ENCODE data around the gene TMCC3. TPM values are rescaled to one million over a fixed set of nuclear protein-coding genes. Genes with fewer than 3 reads are reported as not detected.

The TMCC3 gene
- polyA plus RNA-seq, 1 donor from 2014 or later, result 1.9 TPM

DNA sequence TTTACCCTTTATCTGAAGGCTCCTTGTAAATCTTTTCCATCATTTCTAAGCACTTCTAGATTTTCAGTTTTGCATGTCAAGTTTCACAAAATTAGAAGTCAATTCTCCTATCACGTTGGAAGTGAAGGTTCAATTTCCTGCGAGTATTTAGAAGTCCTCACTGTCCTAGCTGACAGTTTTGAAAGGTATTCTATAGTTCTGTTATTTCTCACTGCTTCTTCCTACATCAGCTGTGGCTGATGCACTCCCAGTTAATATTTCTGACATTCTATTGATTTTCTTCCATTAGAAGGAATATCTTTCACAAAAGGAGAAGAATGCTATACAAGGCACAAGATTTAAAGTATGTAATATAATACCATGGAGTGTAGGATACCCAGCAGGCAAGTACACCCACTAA is 15.8 kb upstream of the TMCC3 start:
- Histone ChIP-seq H3K4me2 (ENCODE audit: low read length) (no peak overlapping the region), H4K20me1 (ENCODE audit: insufficient read depth) (no peaks in the 10 kb centered on the region), H3K79me2 (replicated peaks; ENCODE audit: insufficient read depth, low read length) (no peaks in the 10 kb centered on the region), H3K9me3 (ENCODE audit: low read length) (no peaks in the 10 kb centered on the region), H3F3A (ENCODE audit: insufficient read depth, low read length, poor library complexity, severe bottlenecking) (no peaks in the 10 kb centered on the region), H3K9ac (ENCODE audit: low read length) (no peak overlapping the region), H3K27ac (ENCODE audit: low read length) (peak overlapping the region; percentile 37), H3K9me2 (ENCODE audit: insufficient read depth, low read length) (no peaks in the 10 kb centered on the region), H3K4me3 (ENCODE audit: low read length) (no peak overlapping the region), H3K36me3 (ENCODE audit: insufficient read depth, low read length) (no peaks in the 10 kb centered on the region), H2AFZ (ENCODE audit: low read depth, low read length) (no peak overlapping the region), H3K27me3 (ENCODE audit: insufficient read depth, low read depth, low read length) (no peaks in the 10 kb centered on the region)
- peak; percentile 88 for TF ChIP-seq EP300 (conservative IDR thresholded peaks at IDR 0.05; ENCODE audit: poor library complexity, severe bottlenecking)
- peak; percentile 53 for TF ChIP-seq POLR2AphosphoS5 (IDR thresholded peaks at IDR 0.05)
- TF ChIP-seq, protein P1, sequence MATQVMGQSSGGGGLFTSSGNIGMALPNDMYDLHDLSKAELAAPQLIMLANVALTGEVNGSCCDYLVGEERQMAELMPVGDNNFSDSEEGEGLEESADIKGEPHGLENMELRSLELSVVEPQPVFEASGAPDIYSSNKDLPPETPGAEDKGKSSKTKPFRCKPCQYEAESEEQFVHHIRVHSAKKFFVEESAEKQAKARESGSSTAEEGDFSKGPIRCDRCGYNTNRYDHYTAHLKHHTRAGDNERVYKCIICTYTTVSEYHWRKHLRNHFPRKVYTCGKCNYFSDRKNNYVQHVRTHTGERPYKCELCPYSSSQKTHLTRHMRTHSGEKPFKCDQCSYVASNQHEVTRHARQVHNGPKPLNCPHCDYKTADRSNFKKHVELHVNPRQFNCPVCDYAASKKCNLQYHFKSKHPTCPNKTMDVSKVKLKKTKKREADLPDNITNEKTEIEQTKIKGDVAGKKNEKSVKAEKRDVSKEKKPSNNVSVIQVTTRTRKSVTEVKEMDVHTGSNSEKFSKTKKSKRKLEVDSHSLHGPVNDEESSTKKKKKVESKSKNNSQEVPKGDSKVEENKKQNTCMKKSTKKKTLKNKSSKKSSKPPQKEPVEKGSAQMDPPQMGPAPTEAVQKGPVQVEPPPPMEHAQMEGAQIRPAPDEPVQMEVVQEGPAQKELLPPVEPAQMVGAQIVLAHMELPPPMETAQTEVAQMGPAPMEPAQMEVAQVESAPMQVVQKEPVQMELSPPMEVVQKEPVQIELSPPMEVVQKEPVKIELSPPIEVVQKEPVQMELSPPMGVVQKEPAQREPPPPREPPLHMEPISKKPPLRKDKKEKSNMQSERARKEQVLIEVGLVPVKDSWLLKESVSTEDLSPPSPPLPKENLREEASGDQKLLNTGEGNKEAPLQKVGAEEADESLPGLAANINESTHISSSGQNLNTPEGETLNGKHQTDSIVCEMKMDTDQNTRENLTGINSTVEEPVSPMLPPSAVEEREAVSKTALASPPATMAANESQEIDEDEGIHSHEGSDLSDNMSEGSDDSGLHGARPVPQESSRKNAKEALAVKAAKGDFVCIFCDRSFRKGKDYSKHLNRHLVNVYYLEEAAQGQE (IDR thresholded peaks at IDR 0.05; ENCODE audit: borderline replicate concordance), result peak; percentile 59
- TF ChIP-seq, protein P2, sequence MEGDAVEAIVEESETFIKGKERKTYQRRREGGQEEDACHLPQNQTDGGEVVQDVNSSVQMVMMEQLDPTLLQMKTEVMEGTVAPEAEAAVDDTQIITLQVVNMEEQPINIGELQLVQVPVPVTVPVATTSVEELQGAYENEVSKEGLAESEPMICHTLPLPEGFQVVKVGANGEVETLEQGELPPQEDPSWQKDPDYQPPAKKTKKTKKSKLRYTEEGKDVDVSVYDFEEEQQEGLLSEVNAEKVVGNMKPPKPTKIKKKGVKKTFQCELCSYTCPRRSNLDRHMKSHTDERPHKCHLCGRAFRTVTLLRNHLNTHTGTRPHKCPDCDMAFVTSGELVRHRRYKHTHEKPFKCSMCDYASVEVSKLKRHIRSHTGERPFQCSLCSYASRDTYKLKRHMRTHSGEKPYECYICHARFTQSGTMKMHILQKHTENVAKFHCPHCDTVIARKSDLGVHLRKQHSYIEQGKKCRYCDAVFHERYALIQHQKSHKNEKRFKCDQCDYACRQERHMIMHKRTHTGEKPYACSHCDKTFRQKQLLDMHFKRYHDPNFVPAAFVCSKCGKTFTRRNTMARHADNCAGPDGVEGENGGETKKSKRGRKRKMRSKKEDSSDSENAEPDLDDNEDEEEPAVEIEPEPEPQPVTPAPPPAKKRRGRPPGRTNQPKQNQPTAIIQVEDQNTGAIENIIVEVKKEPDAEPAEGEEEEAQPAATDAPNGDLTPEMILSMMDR (IDR thresholded peaks at IDR 0.05; ENCODE audit: poor library complexity, severe bottlenecking), result no peak

DNA sequence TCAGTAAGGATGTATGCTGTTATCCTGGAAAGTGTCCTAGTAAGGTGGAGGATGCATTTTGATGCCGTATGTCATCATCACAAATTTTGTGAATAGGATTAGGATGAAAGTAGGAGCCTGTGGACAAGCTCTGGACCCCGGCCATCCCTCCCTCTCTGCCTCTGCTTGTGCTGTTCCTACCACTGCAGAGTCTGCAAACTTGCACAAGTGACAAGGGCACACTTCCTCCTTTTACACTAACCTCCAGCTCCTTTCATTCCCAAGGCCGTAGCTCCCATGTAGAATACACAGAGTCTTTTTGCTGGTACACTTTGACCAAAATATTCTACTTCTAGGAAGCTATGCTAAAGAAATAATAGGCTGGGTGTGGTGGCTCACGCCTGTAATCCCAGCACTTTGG is 13.3 kb upstream of the TMCC3 start:
- Histone ChIP-seq H3K27ac (ENCODE audit: low read length) (no peak overlapping the region), H3K27me3 (ENCODE audit: insufficient read depth, low read depth, low read length) (no peaks in the 10 kb centered on the region), H3K9me2 (ENCODE audit: insufficient read depth, low read length) (no peaks in the 10 kb centered on the region), H2AFZ (ENCODE audit: low read depth, low read length) (no peak overlapping the region), H3K9me3 (ENCODE audit: low read length) (no peaks in the 10 kb centered on the region), H3F3A (ENCODE audit: insufficient read depth, low read length, poor library complexity, severe bottlenecking) (no peaks in the 10 kb centered on the region), H3K9ac (ENCODE audit: low read length) (no peak overlapping the region), H3K79me2 (replicated peaks; ENCODE audit: insufficient read depth, low read length) (no peaks in the 10 kb centered on the region), H3K36me3 (ENCODE audit: insufficient read depth, low read length) (no peaks in the 10 kb centered on the region), H3K4me2 (ENCODE audit: low read length) (no peak overlapping the region), H4K20me1 (ENCODE audit: insufficient read depth) (no peaks in the 10 kb centered on the region), H3K4me3 (ENCODE audit: low read length) (no peak overlapping the region)
- TF ChIP-seq POLR2AphosphoS5 (IDR thresholded peaks at IDR 0.05) (no peak), MXI1 (conservative IDR thresholded peaks at IDR 0.05; ENCODE audit: poor library complexity, severe bottlenecking) (no peak), SMC3 (conservative IDR thresholded peaks at IDR 0.05; ENCODE audit: poor library complexity) (no peak), EZH2 (IDR thresholded peaks at IDR 0.05; ENCODE audit: borderline replicate concordance, insufficient read depth, low read length, poor library complexity, severe bottlenecking) (no peak), EP300 (conservative IDR thresholded peaks at IDR 0.05; ENCODE audit: poor library complexity, severe bottlenecking) (no peak), RAD21 (conservative IDR thresholded peaks at IDR 0.05) (no peak)
- TF ChIP-seq, protein P2 (IDR thresholded peaks at IDR 0.05; ENCODE audit: poor library complexity, severe bottlenecking), result no peak

All from neural cell (in vitro differentiated cells).